Measurements from ENCODE around the gene ZFP91. TPM values are rescaled to one million over a fixed set of nuclear protein-coding genes. Genes with fewer than 3 reads are reported as not detected.
"Not testable (repeated sequence)": the region's sequence is repeated elsewhere in the genome, so short reads cannot be mapped to it uniquely, and the experiment has no call there.

Gene ZFP91
- total RNA-seq, result 64.4 TPM
- long read RNA-seq, full-length matches to known transcripts, result 34 of 52 reads
- long read RNA-seq, partial matches to known transcripts, result 15 of 52 reads
- long read RNA-seq, other reads (novel, unspliced or antisense), result 3 of 52 reads

- DNase-seq (peak; percentile 98), ATAC-seq (peak; percentile 85)
- intact Hi-C loops (cut with micrococcal nuclease), result loop anchor here (10.0 kb wide), 1 partner anchor 46 kb away; the partner anchor contains the start of gene CNTF
Measured at GRCh38 chr11:58578635-58579191, at the start of gene ZFP91. ZFP91 (plus strand) TSS chr11:58579063; CDS start chr11:58579282, 219 bp downstream.

- ATAC-seq (no peak), DNase-seq (no peak)
- intact Hi-C loops (cut with micrococcal nuclease), result no loop called here
Measured at GRCh38 chr11:58530236-58530635, 48.6 kb upstream of the ZFP91 start.

GRCh38 chr11:58531865-58532341, 47.0 kb upstream of the ZFP91 start:
- DNase-seq, result no peak
- no peak for ATAC-seq
- intact Hi-C loops (cut with micrococcal nuclease), result no loop called here

- no peak for ATAC-seq
- intact Hi-C loops (cut with micrococcal nuclease), result no loop called here
- no peak for DNase-seq
Measured at GRCh38 chr11:58546841-58547240, 32.0 kb upstream of the ZFP91 start.

GRCh38 chr11:58549644-58550043, 29.2 kb upstream of the ZFP91 start:
- peak; percentile 98 for ATAC-seq
- intact Hi-C loops (cut with micrococcal nuclease), result no loop called here
- DNase-seq, result peak; percentile 45

GRCh38 chr11:58560842-58561241, 18.0 kb upstream of the ZFP91 start:
- ATAC-seq (no peak), DNase-seq (no peak)
- intact Hi-C loops (cut with micrococcal nuclease), result no loop called here

GRCh38 chr11:58561394-58562098, 17.3 kb upstream of the ZFP91 start:
- no peak for DNase-seq
- intact Hi-C loops (cut with micrococcal nuclease), result no loop called here
- ATAC-seq, result no peak

- DNase-seq, result no peak
- intact Hi-C loops (cut with micrococcal nuclease), result no loop called here
- ATAC-seq, result no peak
Measured at GRCh38 chr11:58562375-58562800, 16.5 kb upstream of the ZFP91 start.

- DNase-seq (no peak), ATAC-seq (no peak)
- intact Hi-C loops (cut with micrococcal nuclease), result no loop called here
Measured at GRCh38 chr11:58564231-58564630, 14.6 kb upstream of the ZFP91 start.

GRCh38 chr11:58567889-58568512, 10.9 kb upstream of the ZFP91 start:
- peak; percentile 57 for ATAC-seq
- intact Hi-C loops (cut with micrococcal nuclease), result no loop called here
- peak; percentile 52 for DNase-seq

- DNase-seq, ATAC-seq: not testable (repeated sequence)
- intact Hi-C loops (cut with micrococcal nuclease), result loop anchor here (5.0 to 10.0 kb wide), 2 partner anchors 52 to 104 kb away; partner anchors contain the start of gene CNTF
Measured at GRCh38 chr11:58572906-58573305, 6.0 kb upstream of the ZFP91 start.

GRCh38 chr11:58573451-58574104, 5.3 kb upstream of the ZFP91 start:
- ATAC-seq (no peak), DNase-seq (no peak)
- intact Hi-C loops (cut with micrococcal nuclease), result loop anchor here (5.0 to 10.0 kb wide), 2 partner anchors 51 to 104 kb away; partner anchors contain the start of gene CNTF

- no peak for DNase-seq
- intact Hi-C loops (cut with micrococcal nuclease), result loop anchor here (5.0 to 10.0 kb wide), 2 partner anchors 50 to 102 kb away; partner anchors contain the start of gene CNTF
- no peak for ATAC-seq
Measured at GRCh38 chr11:58574881-58575280, 4.0 kb upstream of the ZFP91 start.

- intact Hi-C loops (cut with micrococcal nuclease), result loop anchor here (10.0 kb wide), 1 partner anchor 49 kb away; the partner anchor contains the start of gene CNTF
- DNase-seq, result no peak
- no peak for ATAC-seq
Measured at GRCh38 chr11:58575377-58576020, 3.4 kb upstream of the ZFP91 start, which contains the start of gene LPXN. LPXN (minus strand) TSS chr11:58575856; CDS start chr11:58575772, 84 bp downstream.

GRCh38 chr11:58576887-58577471, 1.9 kb upstream of the ZFP91 start:
- intact Hi-C loops (cut with micrococcal nuclease), result loop anchor here (10.0 kb wide), 1 partner anchor 48 kb away; the partner anchor contains the start of gene CNTF
- ATAC-seq, result no peak

GRCh38 chr11:58577555-58578135, 1.2 kb upstream of the ZFP91 start:
- no peak for ATAC-seq
- peak; percentile 53 for DNase-seq
- intact Hi-C loops (cut with micrococcal nuclease), result loop anchor here (10.0 kb wide), 1 partner anchor 47 kb away; the partner anchor contains the start of gene CNTF

More at GRCh38 chr11:58576887-58577471, 1.9 kb upstream of the ZFP91 start:
- DNase-seq, result no peak

GRCh38 chr11:58578136-58578634, 678 bp upstream of the ZFP91 start:
- DNase-seq (peak; percentile 95), ATAC-seq (peak; percentile 76)
- intact Hi-C loops (cut with micrococcal nuclease), result loop anchor here (10.0 kb wide), 1 partner anchor 47 kb away; the partner anchor contains the start of gene CNTF

All from left ventricle myocardium superior (tissue), 1 donor.